ENCODE measurements around the gene DNAJA1.

Gene DNAJA1

DNA sequence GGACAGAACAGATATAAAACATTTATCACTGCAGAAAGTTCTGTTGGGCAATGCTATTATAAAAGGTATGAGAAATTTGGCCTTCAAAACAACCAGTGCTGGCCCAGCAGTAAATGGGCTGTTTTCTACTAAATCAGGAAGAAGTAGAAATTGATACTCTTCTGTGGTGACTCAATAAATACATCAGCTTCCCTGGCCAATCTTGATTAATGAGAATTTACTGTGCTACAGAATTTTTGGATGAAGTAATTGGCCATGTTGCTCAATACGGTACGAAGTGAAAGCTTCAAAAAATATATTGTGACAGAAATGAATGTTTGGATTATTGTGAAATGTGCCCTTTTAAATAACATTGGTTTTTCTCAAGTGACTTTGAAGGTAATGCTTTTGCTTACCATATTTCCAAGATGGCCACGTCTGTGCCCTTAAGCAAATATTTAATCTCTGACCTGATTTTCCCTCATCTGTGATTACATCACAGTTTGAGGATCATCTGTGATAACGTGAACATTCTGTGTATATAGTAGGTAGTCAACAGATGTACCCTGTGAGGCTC lies 4.2 kb downstream of the DNAJA1 start:
- no peak for DNase-seq

DNA sequence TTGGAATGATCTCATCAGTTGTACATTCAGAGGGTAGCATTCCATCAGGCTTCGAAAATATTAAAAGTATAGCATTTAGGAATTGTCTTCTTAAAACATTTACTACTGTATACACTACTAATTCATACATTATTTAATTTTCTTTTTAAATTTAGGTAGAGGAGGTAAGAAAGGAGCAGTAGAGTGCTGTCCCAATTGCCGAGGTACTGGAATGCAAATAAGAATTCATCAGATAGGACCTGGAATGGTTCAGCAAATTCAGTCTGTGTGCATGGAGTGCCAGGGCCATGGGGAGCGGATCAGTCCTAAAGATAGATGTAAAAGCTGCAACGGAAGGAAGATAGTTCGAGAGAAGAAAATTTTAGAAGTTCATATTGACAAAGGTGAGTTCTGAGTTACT lies 5.2 kb downstream of the DNAJA1 start:
- DNase-seq = no peak

DNA sequence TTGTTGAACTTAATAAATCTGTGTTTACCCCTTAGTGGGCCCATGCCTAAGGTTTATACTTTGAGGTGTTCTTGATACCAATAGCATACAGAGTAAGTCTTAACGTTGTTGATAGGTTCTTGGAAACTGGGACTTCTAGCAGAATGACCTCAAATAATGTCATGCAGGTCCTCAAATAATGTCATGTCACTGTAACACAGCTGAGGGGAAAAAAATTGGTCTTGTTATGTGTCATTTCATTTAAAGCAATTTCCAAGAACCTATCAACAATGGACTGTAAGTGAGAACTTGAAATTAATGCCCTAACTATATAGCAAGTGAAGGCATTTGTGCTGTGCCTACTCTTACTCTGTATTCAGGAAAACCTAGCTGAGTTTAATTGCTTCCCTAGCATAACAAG lies 7.2 kb downstream of the DNAJA1 start:
- no peak for DNase-seq

DNA sequence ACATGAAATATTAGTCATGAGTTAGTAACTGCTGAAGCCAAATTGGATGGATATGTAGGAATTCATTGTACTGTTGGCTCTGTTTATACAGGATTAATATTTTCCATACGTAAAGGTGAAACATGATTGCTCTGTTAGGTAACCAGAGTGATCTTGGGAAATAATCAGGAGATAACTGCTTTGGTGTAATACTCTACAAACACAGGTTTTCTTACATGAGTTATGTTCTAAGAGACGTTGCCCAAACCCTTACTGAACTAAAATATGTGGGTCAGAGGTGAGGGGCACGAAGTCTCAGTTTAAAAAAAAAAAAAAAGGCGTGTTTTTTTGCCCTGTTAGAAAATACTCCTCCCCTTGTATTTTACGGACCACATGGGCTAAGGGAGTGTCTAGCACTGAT lies 7.8 kb downstream of the DNAJA1 start:
- DNase-seq = no peak

DNA sequence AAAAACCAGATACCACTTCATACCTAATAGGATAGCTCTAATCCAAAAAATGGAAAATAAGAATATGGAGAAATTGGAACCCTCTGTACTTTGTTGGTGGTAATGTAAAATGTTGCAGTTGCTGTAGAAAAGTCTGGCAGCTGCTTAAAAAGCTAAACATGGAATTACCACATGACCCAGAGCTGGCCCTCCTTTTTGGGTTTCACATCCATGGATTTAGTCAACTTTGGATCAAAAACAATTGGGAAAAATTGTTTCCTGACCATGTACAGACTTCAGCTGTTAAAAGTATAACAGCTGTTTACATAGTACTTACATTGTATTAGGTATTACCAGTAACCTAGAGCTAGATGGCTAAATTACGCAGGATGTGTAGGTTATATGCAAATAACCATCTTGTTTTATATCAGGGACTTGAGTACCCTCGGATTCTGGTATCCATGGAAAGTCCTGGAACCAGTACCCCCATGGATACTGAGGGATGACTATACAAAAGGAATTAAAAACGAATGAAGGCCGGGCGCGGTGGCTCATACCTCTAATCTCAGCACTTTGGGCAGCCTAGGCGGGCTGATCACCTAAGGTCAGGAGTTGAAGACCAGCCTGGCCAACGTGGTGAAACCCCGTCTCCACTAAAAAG lies 15.8 kb downstream of the DNAJA1 start:
- DNase-seq = no peak

DNA sequence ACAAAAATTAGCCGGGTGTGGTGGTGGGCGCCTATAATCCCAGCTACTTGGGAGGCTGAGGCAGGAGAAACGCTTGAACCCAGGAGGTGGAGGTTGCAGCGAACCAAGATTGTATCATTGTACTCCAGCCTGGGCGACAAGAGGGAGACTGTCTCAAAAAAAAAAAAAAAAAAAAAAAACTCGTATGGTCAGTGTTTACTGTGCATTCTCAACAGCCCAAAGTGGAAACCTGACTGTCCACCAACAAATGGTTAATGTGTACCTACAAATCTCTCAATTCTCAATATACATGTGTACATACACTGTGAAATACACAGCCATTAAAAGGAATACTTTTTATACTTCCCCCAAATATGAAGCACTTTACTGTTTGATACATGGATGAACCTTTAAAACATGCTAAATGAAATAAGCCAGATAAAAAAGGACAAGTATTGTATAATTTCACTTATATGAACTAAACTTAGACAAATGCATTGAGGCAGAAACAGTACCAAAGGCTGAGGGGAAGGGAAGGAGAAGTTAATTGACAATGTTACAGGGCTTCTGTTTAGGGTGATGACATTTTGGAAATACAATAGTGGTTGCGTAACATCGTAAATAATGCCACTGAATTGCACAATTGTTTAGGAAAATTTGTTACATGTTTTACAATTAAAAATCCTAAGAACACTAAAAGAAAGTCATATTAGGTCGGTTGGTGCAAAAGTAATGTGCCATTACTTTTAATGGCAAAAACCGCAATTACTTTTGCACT lies 16.5 kb downstream of the DNAJA1 start:
- no peak for DNase-seq

DNA sequence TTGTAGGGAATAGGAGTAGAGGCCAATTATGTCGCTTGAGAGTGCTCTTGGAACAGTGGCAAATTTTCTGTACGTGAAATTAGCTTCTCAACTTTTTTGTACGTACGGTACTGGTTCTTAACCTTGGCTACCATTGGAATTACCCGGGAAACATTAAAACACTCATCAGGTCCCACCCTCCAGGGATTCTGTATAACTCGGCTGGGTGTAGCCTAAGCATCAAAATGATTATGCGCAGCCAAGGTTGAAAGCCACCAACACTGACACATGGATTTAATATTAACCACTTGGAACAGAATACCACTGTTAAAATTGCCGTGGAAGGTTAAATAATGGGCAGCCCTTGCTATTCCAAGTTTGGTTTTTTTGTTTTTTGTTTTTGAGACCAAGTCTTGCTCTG lies 17.4 kb downstream of the DNAJA1 start:
- DNase-seq = peak; percentile 56

DNA sequence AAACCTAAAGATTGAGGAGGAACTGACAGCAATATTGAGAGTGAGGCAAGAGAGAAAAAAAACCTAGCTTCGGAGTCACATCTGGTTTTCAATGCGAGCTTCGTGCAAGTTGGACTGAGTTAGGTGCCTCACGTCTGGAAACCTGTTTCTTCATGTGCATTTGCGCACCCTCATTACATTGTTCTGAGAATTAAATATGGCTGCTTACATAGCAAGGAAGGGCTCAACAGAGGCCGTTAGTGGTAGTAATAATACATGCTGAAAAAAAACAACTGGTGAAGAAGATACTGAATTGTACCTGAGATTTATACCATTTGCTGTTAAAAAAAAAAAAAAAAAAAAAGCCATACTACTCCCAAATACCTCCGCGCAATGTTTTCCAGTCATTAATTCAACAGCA lies 18.6 kb downstream of the DNAJA1 start:
- no peak for DNase-seq

DNA sequence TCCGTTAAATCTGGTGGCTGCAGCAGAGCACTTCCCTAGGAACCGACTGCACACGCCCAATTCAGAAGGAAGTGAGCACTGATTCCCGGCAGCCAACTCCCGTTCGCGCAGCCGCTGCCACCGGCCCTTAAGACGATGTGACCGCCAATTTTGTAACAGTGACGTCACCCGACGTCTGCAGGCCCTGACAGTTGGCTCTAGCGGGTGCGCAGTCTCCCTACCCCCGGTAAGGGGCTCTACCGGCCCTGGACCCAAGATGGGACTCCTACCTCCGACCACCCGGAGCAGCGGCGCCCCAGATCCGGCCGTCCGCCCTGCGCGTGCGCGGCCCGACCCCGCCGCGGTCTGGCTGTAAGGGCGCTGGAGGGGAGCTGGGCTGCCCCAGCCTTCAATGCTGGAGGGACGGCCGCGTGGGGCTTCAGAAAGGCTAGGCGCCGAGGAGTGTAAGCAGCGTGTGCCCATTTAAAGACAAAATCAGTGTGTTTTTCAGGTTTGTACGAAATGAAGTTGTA lies 19.1 kb downstream of the DNAJA1 start:
- peak; percentile 92 for DNase-seq

DNA sequence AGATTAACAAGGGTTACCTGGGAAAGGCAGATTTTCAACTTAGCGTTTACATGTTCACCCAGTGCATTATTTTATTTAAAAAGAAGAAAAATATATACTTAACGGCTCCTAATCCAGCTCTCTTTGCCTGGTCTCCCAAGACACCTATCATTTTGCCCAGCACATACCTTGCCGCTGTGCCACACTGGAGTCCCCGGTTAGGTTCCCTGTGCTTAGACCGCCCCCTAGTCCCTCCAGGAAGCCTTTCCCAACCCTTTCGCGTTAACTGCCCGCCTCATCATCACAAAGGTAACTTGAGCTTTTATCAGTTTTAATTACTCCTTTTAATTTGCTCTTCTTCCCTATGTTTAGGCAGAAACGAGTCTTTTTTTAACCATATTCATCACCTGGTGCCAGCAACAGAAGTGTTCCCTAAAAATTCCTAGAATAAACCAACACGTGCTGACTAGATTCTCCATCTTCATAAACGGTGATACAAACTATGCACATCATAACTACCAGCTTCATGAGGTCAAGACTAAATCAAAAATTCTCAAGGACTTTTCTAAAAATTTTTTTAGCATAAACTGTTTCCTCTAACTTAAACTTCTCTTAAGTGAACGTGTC lies 19.7 kb downstream of the DNAJA1 start:
- peak; percentile 42 for DNase-seq

DNA sequence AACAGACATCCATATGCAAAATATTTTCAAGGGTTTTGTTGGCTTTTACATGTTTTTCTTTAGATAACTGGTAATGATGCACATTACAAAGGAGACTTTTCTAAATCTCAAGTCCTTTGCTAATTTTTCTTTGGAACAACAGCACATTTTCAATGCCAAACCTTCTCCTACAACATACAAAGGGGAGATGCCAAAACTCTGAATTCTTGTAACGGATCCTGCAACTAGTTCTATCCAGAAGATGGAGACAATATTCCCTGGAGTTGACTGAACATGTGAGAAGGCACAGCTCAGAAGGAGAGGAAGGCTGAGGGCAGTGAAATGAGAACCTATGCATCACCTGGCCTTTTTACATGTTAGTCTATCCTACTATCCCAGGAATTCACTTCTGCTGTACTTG lies 21.0 kb downstream of the DNAJA1 start:
- DNase-seq = no peak

DNA sequence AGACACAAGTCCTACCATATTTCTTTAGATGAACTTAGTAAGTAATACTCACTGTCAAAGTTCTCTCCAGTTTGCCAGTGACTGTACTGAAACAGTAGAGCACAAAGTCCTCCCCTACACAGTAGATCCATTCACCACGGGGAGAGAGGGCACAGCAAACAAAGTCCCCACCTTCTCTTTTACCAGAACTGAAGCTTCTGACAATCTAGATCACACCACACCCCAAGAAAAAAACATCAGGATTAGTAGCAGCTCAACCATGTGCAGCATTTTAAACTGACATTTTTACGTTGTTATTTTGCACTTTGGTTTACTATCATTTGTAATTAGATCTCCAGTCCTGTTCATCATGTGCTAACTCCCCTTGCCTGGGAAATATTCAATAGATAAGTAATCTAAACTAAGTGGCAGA lies 23.0 kb downstream of the DNAJA1 start:
- no peak for DNase-seq

DNA sequence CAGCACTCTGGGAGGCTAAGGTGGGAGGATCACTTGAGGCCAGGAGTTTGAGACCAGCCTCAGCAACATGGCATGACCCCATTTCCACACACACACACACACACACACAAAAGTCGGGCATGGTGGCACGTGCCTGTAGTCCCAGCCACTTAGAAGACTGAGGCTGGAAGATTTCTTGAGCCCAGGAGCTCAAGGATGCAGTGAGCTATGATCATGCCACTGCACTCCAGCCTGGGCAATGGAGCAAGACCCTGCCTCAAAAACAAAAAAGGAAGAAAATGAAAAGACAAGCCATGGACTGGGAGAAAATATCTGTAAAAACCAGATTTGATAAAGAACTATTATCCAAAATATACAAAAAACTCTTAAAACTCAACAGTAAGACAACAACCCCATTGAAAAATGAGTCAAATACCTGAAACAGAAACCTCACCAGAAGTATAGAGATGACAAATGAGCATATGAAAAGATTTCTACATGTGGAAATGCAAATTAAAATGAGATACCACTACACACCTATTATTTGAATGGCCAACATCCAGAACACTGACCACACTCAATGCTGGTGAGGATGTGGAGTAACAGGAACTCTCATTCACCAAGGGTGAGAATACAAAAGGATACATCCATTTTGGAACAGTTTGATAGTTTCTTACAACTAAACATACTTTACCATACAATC lies 24.7 kb downstream of the DNAJA1 start:
- no peak for DNase-seq

DNA sequence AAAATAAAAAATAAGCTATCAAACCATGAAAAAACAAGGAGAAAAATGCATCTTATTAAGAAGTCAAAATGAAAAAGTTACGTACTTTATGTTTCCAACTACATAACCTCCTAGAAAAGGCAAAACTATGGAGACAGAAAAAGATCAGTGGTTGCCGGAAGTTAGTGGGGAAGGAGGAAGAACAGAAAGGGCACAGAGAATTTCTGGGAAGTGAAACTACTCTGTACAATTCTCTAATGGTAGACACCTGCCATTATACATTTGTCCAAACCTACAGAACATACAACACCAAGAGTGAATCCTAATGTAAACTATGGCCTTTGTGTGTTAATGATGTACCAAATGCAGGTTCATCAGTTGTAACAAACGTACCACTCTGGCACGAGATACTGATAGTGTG lies 26.1 kb downstream of the DNAJA1 start:
- DNase-seq = no peak

DNA sequence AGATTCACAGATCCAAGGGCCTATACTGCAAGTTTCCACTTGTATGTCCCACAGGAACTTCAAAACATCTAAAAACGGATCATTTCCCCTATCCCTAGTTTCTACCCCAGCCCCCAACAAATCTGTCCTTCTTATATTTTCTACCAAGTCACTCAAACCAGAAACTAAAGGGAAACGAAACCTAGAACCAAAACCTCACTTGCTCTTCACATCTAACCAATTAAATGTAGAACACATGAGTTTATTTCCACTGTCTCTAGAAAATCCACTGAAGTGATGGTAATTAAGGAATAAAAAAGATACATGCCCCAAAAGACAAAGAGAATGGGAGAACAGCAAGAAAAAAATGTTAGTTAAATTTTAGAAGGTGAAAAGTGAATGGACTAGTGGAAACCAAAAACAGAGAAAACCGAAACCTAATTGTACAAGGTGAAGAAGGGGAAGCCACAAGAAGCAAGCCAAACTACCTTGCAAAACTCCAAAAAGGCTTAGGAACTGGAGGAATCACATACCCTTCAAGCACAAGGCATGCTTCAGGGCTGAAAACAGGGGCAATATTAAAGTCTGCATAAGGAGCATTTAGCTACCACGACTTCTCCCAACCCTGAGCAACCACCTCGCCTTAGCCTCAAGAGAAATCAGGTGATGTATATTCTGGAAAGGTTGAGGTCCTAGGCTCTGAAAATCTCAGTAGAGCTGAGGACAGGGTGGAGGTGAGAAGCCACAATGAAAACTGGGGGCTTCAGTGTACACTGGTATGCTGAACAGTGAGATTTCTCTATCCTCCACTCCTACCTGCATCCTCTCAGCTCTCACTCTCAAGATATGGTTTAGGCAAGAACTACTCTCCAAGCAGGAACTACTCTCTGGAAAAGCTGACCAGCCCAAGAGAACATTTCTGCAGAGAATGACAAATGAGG lies 40.3 kb downstream of the DNAJA1 start:
- DNase-seq = no peak

DNA sequence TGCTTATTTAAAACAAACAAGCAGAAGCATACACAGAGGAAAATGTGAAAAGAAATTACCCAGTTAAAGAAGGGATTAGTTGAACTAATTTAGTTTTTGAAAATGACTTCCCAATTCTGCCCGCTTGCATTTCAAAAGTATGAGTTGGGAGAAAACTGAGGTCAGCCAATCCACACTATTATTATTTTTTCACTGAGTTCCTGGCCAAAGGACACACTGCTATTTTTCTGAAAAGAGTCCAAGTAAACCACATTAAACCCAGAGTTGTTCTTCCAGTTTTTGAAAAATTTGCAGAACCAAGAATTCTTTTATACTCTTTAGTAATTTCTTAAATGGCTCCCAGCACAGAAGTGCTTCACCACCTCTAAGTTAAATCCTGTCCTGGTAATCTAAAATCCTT lies 43.9 kb downstream of the DNAJA1 start:
- no peak for DNase-seq

DNA sequence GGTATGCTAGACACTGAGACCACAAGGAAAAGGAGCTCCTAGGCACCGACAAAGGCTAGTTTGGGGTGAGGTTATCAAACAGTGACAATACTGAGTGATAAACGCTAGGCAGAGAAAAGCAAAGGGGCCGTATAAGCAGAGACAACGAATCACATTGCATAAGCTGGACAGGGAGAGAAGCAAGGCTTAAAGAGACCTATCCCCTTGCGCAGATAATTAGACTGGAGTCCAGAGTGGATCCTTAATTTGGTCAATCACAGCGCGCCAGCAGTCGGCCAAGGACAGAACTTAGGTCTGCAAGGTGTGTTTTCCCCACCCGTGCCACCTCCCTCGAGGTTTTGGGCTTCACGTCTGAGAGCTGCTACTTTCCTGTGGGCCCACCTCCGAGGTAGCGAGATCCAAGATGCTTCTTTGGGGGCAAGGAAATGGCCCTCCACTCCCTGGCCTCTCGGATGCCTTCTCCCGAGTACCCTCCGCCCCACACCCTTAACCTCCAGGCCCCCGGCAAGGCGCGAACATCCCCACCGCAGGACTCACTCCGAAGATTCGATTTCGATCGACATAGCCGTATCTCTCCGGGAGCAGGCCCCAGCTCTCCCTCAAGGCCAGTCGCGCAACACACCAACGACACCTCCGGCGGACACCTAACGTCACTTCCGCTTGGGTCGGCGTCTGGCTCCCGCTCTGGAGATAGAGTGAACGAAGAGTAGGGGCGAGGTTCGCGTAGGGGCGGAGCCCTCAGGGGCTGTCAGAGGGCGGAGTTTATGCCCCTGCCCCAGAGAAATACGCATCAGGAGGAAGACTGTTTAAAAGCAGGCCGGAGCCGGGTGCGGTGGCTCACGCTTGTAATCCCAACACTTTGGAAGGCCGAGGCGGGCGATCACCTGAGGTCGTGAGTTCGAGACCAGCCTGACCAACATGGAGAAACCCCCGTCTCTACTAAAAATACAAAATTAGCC lies 51.3 kb downstream of the DNAJA1 start, which contains the start of gene SMU1:
Gene SMU1 (minus strand): TSS at position 629 of the 959 bp plus-strand sequence. CDS start 66 bp downstream, at position 563.
- DNase-seq = peak; percentile 98

DNA sequence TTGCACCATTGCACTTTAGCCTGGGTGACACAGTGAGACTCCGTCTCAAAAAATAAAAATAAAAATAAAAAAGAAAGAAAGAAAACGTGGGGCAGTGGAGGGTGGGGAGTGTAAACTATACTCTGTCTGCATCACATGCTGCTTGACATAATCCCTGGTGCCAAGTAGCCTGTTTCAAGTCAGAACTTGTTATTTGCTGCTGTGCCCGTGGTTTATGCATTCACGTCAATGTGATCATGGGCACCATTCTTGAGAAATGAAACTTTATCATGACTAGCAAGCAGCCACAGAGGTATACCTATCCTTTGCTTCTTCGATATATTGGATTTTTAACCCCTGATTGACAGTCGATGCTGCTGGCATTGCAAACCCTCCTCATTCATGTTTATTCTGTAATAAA lies 55.5 kb downstream of the DNAJA1 start:
- no peak for DNase-seq

DNA sequence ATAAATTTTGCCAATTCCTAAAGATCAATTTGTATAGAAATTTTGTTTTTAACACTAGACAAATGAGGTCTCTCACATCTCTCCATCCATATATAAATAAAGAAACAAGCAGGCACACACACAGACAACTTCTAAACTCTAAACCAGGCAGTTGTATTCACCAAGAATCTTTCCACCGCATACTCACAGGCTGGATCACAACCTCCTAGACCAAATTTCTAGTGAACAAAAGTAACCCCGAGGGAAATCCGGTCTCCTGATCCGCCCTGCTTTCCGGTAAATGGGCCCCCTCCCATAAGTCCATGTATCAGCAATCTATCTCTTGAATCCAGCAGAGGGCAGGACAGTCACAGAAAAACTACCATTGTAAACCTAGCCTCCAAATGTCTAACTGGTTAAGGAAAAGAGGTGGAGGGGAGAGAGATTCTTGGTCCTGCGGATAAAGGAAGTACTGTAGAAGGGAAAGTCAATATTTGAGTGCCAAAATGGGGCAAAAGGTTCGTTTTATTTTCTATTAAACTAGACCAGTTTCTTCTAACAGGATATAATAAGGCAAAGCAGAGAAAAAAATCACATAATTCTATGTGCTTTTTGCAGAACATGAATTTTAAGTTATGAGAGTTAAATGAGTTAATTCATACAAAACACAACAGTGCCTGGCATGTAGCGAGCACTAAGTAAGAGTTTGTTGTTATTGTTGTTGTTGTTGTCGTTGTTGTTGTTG lies 56.2 kb downstream of the DNAJA1 start:
- DNase-seq = peak; percentile 81

DNA sequence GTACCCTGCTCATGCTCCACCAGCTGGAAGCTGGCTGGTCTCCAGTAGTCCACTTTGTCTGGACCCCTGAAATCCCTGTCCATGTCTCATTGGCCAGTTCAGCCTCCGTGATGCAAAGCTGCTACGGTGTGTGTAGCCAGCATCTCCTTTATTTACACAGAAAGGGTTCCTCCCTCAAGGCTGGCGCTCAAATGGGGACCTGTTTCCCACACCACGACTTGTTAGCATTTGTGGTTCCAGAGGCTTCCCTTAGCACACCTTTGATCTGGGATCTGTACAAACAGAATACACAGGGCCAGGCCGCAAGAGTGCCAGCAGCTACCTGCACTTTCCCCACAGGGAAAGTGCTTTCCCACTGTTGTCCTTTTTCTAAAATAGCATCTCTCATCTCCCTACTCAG lies 57.1 kb downstream of the DNAJA1 start:
- no peak for DNase-seq
